HG03045 (cell line): Measurements from ENCODE around the gene GBP2.

Source experiments
- ATAC-seq: cut with Tn5 transposase; IDR thresholded peaks from one replicate; pipeline ENCODE4 v1.9.1; 2021; ENCODE audit warnings: mild to moderate bottlenecking, moderate library complexity; ENCODE audit not compliant: unreplicated experiment

The GBP2 gene, protein sequence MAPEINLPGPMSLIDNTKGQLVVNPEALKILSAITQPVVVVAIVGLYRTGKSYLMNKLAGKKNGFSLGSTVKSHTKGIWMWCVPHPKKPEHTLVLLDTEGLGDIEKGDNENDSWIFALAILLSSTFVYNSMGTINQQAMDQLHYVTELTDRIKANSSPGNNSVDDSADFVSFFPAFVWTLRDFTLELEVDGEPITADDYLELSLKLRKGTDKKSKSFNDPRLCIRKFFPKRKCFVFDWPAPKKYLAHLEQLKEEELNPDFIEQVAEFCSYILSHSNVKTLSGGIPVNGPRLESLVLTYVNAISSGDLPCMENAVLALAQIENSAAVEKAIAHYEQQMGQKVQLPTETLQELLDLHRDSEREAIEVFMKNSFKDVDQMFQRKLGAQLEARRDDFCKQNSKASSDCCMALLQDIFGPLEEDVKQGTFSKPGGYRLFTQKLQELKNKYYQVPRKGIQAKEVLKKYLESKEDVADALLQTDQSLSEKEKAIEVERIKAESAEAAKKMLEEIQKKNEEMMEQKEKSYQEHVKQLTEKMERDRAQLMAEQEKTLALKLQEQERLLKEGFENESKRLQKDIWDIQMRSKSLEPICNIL

GRCh38 chr1:89125913-89126580 is at the start of gene GBP2:
Gene GBP2 (minus strand): TSS chr1:89126114. CDS start chr1:89121966, 4,148 bp downstream.
- peak; percentile 71 for ATAC-seq

DNA sequence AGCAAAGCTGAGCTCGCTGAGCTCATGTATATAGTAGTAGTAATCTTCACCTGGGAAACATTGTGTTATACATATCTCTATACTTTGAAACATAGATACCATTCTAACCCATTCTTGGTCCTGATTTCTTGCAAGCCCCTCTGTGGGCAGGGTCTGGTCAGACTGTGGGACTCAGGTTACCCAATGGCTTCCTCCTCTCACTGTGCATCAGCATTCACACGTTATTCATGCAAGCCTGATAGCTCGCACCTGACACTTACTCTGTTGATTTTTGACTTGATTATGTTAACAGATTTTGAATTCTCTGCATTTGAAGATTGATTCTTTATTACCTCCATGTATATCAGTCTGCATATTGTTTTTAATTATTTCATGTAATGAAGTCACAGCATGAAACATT is 48.6 kb upstream of the GBP2 start:
- no peak for ATAC-seq

DNA sequence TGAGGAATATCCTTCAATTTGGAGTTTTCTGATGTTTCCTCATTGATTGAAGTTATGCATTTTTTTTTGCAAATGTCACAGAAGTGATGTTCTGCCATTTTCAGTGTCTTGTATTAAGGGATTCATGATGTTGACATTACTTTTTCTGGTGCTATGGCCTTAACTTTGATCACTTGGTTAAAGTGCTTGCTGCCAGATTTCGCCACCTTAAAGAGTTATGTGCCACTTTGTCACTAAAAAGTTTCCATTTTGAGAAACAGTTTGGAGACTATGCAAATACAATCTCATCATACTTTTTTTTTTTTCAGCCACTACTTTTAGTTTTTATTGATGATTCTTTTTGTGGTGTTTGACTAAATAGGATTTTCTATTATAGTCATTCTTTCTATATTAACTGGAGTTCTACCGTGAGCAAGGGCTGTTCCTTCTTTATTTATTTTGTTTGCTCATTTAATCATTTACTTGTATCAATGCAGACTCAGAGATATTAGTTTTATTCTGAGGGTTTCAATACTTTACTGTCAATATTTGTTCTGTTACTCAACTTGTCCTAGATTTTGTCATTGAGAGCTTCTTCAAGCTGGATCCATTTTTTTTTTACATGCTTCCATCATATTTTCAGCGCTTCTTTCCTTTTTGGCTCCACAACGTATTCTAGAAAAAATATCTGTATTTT is 46.7 kb upstream of the GBP2 start:
- no peak for ATAC-seq

GRCh38 chr1:89171067-89171438 is 45.1 kb upstream of the GBP2 start:
- ATAC-seq, result no peak

- ATAC-seq, result no peak
Measured at GRCh38 chr1:89170170-89171066, 44.5 kb upstream of the GBP2 start.

- ATAC-seq, result no peak
Measured at GRCh38 chr1:89169166-89169565, 43.3 kb upstream of the GBP2 start.

- ATAC-seq, result no peak
Measured at GRCh38 chr1:89167590-89168230, 41.8 kb upstream of the GBP2 start.

DNA sequence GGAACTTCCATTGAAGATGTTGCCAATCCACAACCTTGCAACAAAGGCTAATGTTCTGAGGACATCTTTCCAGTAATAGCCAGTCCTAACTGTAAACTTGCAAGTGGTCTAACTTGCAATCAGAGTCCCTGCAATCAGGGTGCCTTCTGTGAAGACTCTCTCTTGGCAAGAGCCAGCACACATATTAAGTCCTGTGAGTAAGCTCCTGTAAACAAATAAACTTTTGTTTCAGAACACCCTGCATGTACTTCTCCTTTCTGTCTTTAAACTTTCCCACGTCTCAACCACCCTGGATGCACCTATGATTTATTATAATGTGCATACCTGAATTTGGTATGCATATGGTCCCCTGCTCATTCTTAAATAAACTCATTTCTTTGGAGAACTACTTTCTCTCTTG is 40.8 kb upstream of the GBP2 start:
- no peak for ATAC-seq

- ATAC-seq, result no peak
Measured at GRCh38 chr1:89165811-89166210, 39.9 kb upstream of the GBP2 start.

GRCh38 chr1:89151047-89151446 is 25.1 kb upstream of the GBP2 start:
- ATAC-seq, result no peak

- no peak for ATAC-seq
Measured at GRCh38 chr1:89149976-89150375, 24.1 kb upstream of the GBP2 start.

- ATAC-seq, result no peak
Measured at GRCh38 chr1:89149229-89149628, 23.3 kb upstream of the GBP2 start.

- ATAC-seq, result no peak
Measured at GRCh38 chr1:89147678-89148658, 22.1 kb upstream of the GBP2 start.

DNA sequence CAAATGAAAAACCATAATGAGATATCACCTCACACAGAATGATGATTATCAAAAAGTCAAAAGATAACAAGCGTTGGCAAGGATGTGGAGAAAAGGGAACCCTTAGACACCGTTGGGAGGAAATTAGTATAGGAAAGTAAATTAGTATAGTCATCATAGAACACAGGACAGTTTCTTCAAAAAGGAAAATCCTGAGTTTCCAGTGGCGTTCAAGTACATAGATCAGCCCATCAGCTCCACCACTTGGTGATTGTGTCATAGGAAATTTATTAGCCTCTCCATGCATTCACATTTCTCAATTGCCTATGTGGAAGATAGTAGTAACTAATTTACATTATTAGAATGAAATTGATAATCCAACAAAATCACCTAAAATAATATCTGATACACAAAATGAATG is 20.8 kb upstream of the GBP2 start:
- no peak for ATAC-seq

- ATAC-seq, result no peak
Measured at GRCh38 chr1:89143484-89143883, 17.6 kb upstream of the GBP2 start.

DNA sequence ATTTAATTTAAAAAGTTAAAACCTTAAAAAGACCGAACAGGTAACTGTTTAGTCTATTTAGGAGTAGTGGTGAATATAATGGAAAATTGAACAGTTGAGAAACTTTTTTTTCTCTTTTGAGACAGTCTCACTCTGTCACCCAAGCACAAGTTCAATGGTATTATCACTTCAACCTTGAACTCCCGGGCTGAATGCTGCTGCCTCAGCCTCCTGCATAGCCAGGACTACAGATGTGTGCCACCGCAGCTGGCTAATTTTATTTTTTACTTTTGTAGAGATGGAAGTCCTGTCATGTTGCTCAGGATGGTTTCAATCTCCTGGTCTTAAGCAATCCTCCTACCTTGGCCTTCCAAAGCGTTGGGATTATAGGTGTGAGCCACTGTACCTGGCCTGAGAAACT is 16.2 kb upstream of the GBP2 start:
- ATAC-seq, result no peak

GRCh38 chr1:89133747-89134146 is 7.8 kb upstream of the GBP2 start:
- ATAC-seq, result no peak

- no peak for ATAC-seq
Measured at GRCh38 chr1:89130716-89131115, 4.8 kb upstream of the GBP2 start.

- ATAC-seq, result no peak
Measured at GRCh38 chr1:89129911-89130310, 4.0 kb upstream of the GBP2 start.
